Measurements from ENCODE around the gene MEP1A. TPM values are rescaled to one million over a fixed set of nuclear protein-coding genes. Genes with fewer than 3 reads are reported as not detected.

Gene MEP1A
- total and polyA plus RNA-seq, 7 donors, result 0.36 to 45.6 (median 41.0) TPM; not detected in 3

DNA sequence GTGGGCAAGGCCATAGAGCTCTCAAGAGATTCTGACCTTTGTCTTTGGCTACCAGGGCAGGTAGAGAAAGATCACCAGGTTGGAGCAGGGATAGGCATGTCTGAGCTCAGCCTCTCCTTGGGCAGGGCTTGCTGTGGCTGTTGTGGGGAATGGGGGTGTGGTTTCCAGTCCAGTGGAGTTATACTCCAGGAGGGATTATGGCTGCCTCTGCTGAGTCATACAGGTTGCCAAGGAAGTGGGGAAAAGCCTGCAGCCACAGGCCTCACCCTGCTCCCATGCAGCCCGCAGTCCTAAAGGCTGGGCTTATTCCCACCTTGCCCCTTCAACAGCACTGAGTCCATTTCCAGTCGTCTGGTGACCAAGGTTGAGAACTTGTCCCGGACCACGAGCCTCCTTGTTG, 21.9 kb downstream of the MEP1A start:
- peaks cover 0 to 4% (median 0%) of the 10 kb centered on the region in 4 donors for H3K9me3 ChIP-seq
- intact Hi-C loops (cut with DNase I), result no loop called here
- no peaks in the 10 kb centered on the region for H3K4me1 ChIP-seq
- TF ChIP-seq POLR2AphosphoS5 (IDR thresholded peaks at IDR 0.05) (no peak), EP300 (IDR thresholded peaks at IDR 0.05) (no peak), POLR2A (IDR thresholded peaks at IDR 0.05) (no peak)
- TF ChIP-seq, protein P1, sequence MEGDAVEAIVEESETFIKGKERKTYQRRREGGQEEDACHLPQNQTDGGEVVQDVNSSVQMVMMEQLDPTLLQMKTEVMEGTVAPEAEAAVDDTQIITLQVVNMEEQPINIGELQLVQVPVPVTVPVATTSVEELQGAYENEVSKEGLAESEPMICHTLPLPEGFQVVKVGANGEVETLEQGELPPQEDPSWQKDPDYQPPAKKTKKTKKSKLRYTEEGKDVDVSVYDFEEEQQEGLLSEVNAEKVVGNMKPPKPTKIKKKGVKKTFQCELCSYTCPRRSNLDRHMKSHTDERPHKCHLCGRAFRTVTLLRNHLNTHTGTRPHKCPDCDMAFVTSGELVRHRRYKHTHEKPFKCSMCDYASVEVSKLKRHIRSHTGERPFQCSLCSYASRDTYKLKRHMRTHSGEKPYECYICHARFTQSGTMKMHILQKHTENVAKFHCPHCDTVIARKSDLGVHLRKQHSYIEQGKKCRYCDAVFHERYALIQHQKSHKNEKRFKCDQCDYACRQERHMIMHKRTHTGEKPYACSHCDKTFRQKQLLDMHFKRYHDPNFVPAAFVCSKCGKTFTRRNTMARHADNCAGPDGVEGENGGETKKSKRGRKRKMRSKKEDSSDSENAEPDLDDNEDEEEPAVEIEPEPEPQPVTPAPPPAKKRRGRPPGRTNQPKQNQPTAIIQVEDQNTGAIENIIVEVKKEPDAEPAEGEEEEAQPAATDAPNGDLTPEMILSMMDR (IDR thresholded peaks at IDR 0.05), result no peak
- no peak overlapping the region for H3K27ac ChIP-seq
- no peaks in the 10 kb centered on the region for H3K27me3 ChIP-seq
- H3K4me3 ChIP-seq, result no peak overlapping the region
- DNase-seq, result no peak
- 63 to 69% methylated on average over 4 of the region's 4 CpGs for WGBS, 2 donors
- no peaks in the 10 kb centered on the region for H3K36me3 ChIP-seq

GRCh38 chr6:46816626-46817025, 23.4 kb downstream of the MEP1A start:
- H3K4me1 ChIP-seq, result no peaks in the 10 kb centered on the region

GRCh38 chr6:46819561-46819960, 26.4 kb downstream of the MEP1A start:
- H3K27me3 ChIP-seq, result no peaks in the 10 kb centered on the region
- intact Hi-C loops (cut with DNase I), result no loop called here
- no peaks in the 10 kb centered on the region for H3K4me1 ChIP-seq
- TF ChIP-seq POLR2A (IDR thresholded peaks at IDR 0.05) (no peak), POLR2AphosphoS5 (IDR thresholded peaks at IDR 0.05) (no peak), EP300 (IDR thresholded peaks at IDR 0.05) (no peak)
- TF ChIP-seq, protein P1 (IDR thresholded peaks at IDR 0.05), result no peak
- no peak overlapping the region for H3K4me3 ChIP-seq
- H3K9me3 ChIP-seq, result no peaks in the 10 kb centered on the region
- DNase-seq, result no peak
- H3K27ac ChIP-seq, result no peak overlapping the region
- 93 to 95% methylated on average over 7 of the region's 7 CpGs for WGBS, 2 donors
- H3K36me3 ChIP-seq, result no peaks in the 10 kb centered on the region

More at GRCh38 chr6:46816626-46817025, 23.4 kb downstream of the MEP1A start:
- Histone ChIP-seq H3K9me3 (peaks cover 0 to 4% (median 0%) of the 10 kb centered on the region in 4 donors), H3K4me3 (no peak overlapping the region), H3K27ac (no peak overlapping the region), H3K27me3 (no peaks in the 10 kb centered on the region), H3K36me3 (no peaks in the 10 kb centered on the region)
- no peak for TF ChIP-seq EP300 (IDR thresholded peaks at IDR 0.05)
- TF ChIP-seq, protein P1 (IDR thresholded peaks at IDR 0.05), result no peak
- TF ChIP-seq POLR2A (IDR thresholded peaks at IDR 0.05), result no peak
- TF ChIP-seq POLR2AphosphoS5 (IDR thresholded peaks at IDR 0.05), result no peak
- no peak for DNase-seq
- WGBS, 2 donors, result 95 to 97% methylated on average over 1 of the region's 1 CpG
- intact Hi-C loops (cut with DNase I), result no loop called here

DNA sequence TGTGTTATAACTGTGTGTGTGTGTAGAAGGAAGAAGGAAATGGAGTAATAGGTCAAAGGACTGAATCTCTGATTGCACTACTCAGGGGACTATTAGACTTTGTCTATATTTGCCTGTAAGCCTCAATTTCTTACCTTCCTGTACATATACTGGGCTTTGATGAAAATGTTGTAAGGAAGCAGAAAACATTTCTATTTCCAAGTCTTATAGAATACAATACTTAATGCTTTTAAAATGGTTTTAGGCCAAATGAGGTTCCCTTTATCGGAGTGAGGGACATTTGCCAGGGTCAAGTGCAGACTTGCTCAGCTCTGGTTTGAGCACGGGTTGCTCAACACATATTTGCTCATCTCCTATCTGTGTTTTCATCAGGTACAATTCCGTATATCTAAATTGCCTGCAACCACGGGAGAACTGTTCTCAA, 28.3 kb downstream of the MEP1A start:
- Histone ChIP-seq H3K4me1 (no peaks in the 10 kb centered on the region), H3K27ac (no peak overlapping the region), H3K36me3 (no peaks in the 10 kb centered on the region), H3K9me3 (no peaks in the 10 kb centered on the region), H3K27me3 (no peaks in the 10 kb centered on the region), H3K4me3 (no peak overlapping the region)
- WGBS, 2 donors, result 24 to 70% methylated on average over 4 of the region's 4 CpGs
- intact Hi-C loops (cut with DNase I), result no loop called here
- DNase-seq, result no peak
- TF ChIP-seq POLR2AphosphoS5 (IDR thresholded peaks at IDR 0.05), result no peak
- TF ChIP-seq, protein P1 (IDR thresholded peaks at IDR 0.05), result no peak
- no peak for TF ChIP-seq EP300 (IDR thresholded peaks at IDR 0.05)
- no peak for TF ChIP-seq POLR2A (IDR thresholded peaks at IDR 0.05)

DNA sequence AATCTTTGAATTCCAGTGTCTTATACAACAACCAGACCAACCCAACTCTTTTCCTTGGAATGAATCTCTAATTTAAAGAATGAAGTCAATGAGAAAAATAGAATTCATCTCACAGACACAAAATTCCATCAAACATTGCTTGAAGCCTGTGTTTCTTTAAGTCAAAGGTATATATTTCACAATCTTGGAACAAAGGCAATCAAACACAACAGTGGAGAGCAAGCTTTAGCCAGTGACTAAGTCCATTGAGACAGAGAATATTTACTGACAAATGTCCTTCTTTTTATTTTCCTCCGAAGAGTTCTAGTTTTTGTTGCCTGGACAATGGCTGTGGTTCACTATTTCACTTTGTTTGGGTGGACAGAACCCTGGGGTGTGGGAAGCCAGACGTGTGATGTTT, 35.8 kb downstream of the MEP1A start:
- intact Hi-C loops (cut with DNase I), result no loop called here
- Histone ChIP-seq H3K27ac (no peak overlapping the region), H3K4me1 (no peaks in the 10 kb centered on the region), H3K36me3 (no peaks in the 10 kb centered on the region), H3K4me3 (no peak overlapping the region), H3K27me3 (no peaks in the 10 kb centered on the region), H3K9me3 (no peaks in the 10 kb centered on the region)
- TF ChIP-seq POLR2A (IDR thresholded peaks at IDR 0.05) (no peak), EP300 (IDR thresholded peaks at IDR 0.05) (no peak), POLR2AphosphoS5 (IDR thresholded peaks at IDR 0.05) (no peak)
- TF ChIP-seq, protein P1 (IDR thresholded peaks at IDR 0.05), result no peak
- DNase-seq, result no peak
- WGBS, 2 donors, result 82 to 90% methylated on average over 2 of the region's 2 CpGs
